ENCODE results near the gene BCR.

Gene BCR

DNA sequence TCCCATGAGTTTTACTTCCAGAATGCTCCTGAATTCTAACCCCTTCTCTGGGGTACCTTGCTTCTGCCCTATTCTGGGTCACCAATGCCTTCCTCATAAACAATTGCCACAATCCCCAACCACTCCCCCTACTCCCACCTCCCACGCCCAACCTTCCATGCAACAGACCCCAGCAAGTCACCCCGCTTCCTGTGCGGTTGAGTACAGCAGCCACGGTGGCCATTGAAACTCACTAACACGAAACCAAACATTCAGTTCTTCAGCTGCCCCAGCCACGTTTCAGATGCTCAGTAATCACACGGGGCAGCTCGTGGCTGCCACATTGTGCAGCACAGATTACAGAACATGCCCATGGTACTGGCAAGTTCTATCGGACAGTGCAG is 3.7 kb upstream of the BCR start:
- no peak for DNase-seq (ENCODE audit: low read depth in 2 of 2)

DNA sequence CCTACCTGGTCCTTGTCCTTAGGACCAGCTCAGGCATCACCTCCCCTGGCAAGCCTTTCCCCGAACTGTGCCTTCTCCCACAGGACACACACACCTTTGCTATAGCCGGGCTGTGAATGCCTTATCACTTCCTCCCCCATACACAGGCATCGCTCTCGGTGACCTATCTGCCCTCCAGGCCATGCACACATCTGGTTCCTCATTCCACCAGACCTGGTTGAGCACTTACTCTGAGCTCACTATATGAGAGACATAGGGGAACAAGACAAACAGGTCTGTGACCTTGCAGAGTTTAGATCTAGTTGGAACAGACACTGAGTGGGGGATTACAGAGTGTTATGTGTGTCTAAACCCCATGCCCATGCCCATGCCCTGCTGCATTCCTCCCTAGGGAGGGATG is 3.1 kb upstream of the BCR start:
- no peak for DNase-seq (ENCODE audit: low read depth in 2 of 2)

DNA sequence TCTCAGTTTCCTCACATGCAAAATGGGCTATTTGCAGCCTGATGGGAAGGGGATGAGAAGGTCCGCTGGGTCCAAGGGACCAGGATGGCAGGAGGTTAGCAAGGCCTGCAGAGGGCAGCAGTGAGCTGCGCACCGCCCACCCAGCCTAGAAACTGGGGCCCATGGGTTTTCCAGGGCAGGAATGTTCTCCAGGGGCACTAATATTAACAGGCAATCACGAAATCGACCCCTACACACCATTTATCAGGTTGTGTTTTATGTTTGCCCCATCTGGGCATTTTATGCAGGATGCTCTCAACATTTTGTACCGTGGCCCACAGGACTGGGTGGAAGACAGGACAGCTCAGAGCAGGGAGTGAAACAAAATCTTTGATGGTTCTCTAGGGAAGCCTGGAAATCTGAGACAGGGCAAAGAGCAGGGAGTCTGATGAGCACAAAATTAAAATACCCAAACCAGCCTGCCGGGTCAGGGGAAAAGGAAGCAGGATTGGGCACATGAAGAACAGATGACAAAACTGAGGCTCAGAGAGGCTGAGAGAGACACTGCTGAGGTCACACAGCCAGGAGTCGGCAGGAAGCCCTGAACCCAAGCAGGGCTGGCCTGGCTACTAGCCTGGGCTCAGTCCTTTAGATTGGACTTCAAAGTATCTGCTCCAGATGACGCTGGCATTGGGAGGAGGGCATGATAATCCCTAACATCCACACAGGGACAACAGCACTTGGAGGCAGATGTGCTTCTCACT is 1.6 kb upstream of the BCR start:
- peak; percentile 42 to 59 for DNase-seq (ENCODE audit: low read depth in 2 of 2)

DNA sequence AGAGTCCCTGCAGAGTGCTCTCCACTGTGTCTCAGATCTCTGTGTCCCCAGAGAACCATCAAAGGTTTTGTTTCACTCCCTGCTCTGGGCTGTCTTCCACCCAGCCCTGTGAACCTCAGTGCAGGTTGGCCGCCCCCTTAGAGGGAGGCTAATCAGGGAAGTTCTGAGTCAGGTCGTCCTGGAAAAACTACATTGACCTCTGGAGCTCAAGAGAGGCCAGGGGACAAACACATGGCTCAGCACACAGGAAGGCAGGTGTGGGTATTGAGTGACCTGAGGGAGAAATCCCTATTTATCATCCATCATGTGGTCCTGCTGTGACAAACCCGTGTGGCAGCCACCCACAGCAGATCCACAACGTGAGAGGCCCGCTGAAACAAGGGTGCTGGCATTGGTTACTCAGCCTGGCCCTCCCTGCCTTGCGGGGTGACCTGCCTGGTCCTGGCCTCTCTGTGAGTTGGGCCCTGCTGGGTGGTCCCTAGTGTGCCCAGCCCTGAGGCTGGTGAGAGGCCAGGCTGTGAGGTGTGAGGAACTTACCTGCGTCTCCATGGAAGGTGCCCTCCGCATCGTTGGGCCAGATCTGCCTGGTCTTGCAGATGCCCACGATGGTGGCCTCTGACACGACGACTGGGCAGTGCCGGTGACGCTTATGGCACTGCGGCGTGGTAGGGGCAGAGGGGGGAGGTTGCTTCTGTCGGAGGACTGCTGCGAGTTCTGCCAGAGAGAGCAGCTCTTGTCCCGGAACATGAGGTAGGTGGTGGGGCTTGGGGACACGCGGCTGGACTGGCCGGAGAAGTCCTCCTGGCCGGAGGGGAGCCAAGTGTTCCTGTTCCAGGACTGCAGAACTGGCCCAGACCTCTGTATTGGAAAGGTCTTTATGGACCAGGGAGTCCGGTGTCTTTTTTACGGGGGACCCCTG is 669 bp upstream of the BCR start:
- DNase-seq (ENCODE audit: low read depth in 2 of 2) = peak in 1 of 2 donors; percentile 15

DNA sequence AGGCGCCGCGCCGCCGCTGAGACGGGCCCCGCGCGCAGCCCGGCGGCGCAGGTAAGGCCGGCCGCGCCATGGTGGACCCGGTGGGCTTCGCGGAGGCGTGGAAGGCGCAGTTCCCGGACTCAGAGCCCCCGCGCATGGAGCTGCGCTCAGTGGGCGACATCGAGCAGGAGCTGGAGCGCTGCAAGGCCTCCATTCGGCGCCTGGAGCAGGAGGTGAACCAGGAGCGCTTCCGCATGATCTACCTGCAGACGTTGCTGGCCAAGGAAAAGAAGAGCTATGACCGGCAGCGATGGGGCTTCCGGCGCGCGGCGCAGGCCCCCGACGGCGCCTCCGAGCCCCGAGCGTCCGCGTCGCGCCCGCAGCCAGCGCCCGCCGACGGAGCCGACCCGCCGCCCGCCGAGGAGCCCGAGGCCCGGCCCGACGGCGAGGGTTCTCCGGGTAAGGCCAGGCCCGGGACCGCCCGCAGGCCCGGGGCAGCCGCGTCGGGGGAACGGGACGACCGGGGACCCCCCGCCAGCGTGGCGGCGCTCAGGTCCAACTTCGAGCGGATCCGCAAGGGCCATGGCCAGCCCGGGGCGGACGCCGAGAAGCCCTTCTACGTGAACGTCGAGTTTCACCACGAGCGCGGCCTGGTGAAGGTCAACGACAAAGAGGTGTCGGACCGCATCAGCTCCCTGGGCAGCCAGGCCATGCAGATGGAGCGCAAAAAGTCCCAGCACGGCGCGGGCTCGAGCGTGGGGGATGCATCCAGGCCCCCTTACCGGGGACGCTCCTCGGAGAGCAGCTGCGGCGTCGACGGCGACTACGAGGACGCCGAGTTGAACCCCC is 798 bp downstream of the BCR start:
- peak in 1 of 2 donors; percentile 15 for DNase-seq (ENCODE audit: low read depth in 2 of 2)

DNA sequence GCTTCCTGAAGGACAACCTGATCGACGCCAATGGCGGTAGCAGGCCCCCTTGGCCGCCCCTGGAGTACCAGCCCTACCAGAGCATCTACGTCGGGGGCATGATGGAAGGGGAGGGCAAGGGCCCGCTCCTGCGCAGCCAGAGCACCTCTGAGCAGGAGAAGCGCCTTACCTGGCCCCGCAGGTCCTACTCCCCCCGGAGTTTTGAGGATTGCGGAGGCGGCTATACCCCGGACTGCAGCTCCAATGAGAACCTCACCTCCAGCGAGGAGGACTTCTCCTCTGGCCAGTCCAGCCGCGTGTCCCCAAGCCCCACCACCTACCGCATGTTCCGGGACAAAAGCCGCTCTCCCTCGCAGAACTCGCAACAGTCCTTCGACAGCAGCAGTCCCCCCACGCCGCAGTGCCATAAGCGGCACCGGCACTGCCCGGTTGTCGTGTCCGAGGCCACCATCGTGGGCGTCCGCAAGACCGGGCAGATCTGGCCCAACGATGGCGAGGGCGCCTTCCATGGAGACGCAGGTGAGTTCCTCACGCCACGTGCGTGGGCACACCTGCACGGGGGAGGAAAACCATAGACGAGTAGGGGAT is 1.5 kb downstream of the BCR start:
- peak in 1 of 2 donors; percentile 9 for DNase-seq (ENCODE audit: low read depth in 2 of 2)

DNA sequence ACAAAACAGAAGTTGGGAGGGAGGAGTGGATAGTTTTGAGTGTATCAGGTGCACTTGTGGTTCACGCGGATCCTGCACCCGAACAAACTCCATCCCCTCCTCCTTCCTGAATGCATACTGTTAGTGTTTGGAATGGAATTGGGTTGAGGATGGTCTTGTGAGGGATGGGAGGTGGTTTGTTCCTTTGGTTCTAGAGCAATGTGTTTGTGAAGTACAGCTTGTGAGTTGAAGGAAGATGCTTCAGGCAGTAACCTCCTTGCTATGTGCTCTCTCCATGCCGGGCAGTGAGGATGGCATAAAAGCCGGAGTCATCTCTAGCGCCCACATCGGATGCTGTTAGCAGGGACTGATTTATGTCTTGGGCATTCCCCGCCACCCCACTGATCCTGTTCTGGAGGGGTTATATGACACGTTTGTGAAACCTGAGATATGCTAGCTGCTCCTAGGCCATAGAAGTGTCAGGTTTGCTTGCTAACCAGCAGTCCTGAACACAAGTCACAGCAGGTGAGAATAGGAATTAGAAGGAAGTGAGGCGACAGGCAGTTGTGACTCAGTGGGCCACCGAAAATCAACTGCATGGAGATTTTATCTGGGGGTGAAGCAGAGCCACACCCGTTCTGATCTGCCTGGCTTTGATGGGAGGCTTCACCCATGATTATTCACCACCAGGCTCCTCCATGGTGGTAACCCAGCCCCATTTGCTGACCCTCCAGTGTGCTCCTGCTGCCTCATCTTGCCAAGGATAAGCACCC is 2.2 kb downstream of the BCR start:
- DNase-seq (ENCODE audit: low read depth in 2 of 2) = peak; percentile 52 to 72

DNA sequence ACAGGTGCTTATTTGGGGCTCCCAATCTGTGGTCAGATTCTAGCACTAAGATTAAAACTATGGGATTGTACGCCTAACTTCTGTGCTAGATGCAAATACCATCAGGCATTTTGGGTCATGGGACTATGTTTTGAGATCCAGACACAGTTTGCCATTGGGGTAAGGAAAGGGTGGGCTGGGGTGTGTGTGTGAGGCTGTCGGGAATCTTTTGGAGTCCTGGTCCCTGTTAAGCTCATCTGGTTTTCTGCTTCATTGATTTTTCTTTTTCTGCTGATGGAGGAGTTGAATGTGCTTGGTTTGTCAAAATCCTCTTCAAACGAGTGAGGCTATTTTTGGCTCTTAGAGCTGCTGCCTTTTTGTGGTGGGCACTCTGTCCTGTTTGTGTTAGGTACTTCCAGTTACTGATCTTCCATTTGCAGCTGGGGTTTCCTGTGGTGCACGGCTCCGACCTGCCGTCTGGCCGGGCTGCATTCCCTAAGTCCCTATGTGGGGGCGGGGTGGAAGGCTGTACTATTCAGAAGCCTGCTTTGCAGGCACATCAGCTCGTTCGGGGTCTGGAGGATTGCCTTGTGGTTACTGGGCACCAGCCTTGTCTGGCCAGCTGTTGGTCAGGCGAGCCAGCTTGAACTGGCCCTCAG is 2.9 kb downstream of the BCR start:
- DNase-seq (ENCODE audit: low read depth in 2 of 2) = no peak

DNA sequence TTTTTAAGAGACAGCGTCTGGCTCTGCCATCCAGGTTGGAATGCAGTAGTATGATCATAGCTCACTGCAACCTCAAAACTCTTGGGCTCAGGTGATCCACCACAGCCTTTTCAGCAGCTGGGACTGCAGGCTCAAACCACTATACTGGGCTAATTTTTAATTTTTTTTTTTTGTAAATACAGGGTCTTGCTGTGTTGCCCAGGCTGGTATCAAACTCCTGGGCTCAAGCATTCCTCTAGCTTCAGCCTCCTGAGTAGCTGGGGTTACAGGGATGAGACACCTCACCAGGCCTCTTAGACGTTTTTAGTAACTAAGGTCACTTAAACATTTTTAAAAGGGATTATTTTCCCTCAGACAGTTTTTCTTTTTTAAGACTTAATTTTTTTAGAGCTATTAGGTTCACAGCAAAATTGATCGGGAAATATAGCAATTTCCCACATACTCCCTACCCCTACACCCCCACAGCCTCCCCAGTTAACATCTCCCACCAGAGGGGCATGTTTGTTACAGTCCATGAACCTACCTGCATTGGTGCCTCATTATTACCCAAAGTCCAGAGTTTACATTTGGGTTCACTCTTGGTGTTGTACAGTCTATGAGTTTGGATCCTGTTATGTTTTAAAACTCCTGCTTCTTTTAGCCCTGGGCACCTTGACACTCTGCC is 3.9 kb downstream of the BCR start:
- no peak for DNase-seq (ENCODE audit: low read depth in 2 of 2)

DNA sequence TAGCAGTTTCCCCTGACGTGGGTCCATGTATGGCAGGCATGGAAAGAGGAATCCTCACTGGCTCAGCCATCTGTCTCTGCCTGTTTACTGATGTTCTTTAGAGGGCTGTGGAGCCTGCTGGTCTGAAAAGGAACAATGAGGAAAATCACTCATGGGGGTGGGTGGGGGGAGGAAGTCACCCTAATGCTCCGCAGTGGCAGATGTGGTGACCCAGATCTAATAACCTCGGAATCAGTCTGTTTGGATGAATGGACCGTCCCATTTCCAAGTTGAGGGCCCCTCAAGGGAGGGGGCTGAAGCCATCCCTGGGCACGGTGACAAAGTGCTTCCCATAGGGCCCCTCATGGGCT is 4.4 kb downstream of the BCR start:
- DNase-seq (ENCODE audit: low read depth in 2 of 2) = no peak

DNA sequence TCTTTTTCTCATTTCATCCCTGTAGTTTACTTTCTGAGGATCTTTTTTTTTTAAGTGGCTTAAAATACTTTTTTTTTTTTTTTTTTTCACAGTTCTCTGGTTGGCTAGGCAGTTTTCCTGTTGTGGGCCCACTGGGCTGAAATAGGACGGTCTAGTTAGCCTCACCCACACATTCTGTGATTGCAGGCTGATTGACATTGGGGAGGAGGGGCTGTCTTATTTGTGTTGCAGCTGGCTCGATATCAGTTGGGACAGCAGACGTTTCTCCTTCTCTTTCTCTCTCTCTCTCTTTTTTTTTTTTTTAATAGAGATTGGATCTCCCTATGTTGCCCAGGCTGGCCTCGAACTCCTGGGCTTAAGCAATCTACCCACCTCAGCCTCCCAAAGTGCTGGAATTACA is 6.9 kb downstream of the BCR start:
- DNase-seq (ENCODE audit: low read depth in 2 of 2) = no peak

DNA sequence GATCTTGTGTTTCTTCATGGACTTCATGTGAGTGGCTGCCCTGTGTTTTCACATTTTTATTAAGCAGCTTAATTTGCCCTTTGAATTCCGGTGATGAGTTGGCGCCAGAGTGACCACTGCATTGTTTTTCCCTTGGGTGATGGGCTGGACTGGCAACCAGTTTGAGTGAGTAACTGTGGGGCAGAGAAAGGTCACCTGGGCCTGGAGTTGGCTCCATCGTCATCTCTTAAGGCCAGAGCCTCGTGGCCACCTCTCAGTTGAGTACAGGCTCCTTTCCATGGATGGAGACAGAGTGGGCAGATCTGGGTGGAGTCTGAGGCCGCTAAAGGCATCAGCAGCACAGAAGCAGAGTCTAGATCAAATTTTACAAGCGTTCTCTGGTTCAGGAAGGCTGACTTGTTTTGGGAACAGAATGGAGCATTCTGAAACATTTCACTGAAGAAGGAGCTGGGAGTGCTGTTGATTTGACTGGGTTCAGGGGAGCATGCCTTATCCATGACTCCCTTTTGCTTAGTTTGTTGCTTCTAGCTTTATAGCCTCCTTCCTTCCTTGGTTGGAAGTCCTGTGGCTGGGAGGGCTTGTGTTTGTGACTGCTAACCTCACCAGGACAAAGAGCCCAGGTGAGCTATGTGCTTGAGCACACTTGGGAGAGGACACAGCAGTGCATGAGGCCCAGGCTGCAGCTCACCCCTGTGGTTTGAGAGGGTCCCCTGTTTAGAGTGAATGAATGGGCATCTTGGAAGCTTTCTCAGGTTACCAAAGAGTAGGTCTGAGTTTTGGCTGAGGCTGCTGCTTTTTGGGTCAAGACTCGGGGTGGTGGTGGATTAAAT is 7.8 kb downstream of the BCR start:
- DNase-seq (ENCODE audit: low read depth in 2 of 2) = no peak

DNA sequence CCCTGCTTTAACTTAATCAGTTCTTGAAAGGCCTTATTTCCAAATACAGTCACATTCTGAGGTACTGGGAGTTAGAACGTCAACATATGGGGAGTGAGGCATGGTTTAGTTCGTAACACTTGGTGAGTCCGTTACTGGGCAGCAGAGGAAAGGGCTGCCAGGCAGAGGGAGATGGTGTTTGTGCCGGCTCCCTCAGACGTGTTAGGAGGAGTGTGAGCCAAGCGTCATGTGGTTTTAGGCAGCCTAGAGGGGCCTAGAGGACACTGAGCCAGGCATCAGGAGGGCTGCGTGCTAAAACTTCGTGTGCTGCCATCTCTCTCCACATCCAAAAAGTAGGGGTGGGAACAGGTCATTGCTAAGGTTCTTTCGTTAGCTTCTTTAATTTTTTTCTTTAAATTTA is 10.2 kb downstream of the BCR start:
- no peak for DNase-seq (ENCODE audit: low read depth in 2 of 2)

DNA sequence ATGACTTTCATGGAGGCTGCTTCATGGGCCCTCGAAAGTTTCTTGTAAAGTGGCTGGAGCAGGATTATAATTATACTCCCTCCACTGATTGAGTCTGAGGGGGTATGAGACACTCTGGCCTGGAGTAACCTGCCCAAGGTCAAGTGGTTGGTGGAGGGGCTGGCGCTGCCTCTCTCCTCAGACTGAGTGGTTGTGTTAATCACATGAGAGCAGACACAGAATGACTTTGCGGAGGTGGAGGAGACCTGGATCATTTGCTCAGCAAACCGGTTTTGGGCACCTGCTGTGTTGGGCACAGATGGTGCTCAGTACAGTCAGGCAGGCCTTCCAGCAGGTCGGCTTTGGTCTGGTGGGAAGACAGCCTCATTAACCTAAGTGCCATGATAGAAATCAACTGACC is 11.8 kb downstream of the BCR start:
- no peak for DNase-seq (ENCODE audit: low read depth in 2 of 2)

DNA sequence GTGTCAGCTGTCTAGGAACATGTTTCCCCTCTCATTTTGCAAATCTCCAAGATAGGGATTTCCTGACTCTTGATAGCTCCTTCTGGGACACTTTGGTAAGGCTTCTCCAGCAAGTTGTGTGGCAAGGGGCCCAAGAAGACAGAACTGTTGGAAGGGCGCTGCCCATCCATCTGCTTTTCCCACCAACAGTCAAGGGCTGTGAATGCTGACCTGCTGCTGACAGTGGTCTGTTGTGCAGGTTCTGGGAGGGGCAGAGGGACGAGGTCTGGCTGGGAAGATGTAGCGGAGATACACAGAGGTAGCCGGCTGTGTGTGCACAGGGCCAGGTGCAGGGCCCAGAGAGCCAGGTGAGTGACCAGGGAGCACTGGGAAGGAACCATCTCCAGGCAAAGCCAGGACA is 12.2 kb downstream of the BCR start:
- DNase-seq (ENCODE audit: low read depth in 2 of 2) = no peak

DNA sequence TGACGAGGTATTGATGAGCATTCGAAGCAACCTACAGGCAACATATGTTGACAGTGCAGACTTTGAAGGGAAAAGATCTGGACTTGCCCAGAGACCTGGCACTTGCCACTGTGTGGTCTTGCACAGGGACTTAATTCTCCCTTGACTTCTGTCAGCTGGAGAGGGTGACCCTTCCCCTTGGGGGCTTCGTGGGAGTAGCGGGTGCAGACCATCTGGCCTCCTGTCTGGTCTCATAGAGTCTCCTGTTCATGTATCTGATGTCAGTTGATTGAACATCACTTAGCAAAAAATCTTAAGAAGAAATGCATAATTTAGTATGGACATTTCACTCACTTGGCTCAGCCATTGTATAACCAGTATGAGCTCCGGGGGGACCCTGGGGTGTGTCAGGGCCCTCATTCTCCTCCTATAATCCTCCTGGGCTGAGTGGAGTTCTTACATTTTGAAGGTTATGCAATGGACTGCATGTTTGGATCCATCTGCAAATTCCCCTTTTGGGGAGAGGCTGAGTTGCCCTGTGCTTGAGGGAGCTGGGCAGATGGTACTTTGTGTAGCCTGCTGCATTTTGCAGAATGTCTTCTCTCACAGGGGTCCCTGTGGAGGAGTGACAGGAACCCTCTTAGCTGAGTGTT is 13.0 kb downstream of the BCR start:
- DNase-seq (ENCODE audit: low read depth in 2 of 2) = no peak

DNA sequence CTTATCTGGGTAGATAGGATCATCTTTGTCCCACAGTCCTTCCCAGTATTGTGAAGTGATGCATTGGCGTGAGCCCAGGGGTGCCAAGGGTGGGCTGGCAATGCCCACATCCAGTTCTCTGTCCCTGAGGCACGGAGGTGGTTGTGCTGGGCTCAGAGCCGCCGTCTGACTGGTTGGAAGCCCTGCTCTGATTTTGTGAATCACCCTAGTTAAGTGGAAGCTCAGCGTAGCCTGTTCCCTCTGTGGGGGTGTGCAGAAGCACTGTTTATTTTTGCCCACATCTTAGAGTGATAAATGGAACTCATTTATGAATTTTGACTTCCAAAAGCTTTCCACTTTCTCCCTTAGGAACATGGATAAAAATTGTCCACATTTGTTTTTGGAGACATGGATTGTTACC is 13.6 kb downstream of the BCR start:
- no peak for DNase-seq (ENCODE audit: low read depth in 2 of 2)

DNA sequence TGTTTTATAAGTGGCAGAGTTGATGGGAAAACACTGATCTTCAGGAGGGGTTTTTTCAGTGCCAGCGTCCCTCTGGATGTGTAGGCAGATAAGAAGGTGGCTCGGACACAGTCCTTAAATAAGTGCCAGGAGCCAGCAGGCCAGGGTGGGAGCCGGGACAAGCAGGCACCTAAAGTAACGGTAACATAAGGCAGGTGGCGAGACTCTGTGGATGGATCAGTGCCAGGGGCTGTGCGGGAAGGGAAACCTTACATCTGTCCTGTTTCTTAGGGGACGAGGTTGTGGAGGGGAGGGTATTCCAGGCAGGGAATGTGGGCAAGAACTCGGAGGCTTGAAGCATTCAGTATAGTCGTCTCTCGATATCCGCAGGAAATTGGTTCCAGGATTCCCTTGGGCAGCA is 15.9 kb downstream of the BCR start:
- DNase-seq (ENCODE audit: low read depth in 2 of 2) = no peak

DNA sequence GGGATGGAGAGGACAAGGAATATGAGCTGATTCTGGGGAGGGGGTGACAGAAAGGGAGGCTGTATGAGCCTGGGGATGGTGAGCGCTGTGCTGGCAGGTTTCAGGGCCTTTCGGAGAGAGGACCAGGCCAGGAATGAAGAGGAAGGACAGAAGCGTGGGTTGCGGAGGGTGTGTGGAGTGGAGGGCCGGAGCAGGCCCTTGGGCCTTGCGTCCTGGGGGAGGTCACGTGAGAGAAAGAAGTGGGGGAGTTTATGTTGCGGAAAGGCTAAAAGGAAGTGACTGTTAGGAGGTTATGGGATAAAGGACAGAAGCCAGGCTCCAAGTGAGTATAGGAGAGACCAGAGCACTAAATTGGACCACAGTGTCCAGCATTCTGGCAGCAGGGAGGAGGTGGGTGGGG is 17.5 kb downstream of the BCR start:
- DNase-seq (ENCODE audit: low read depth in 2 of 2) = no peak
